Esophagus muscularis mucosa (tissue), 4 donors: ENCODE results near the gene HSPB6. TPM values are rescaled to one million over a fixed set of nuclear protein-coding genes. Genes with fewer than 3 reads are reported as not detected.

Experiments
- DNase-seq: peaks from one replicate; pipeline ENCODE4 v3.0.0-alpha.2; 2017; ENCODE audit errors: extremely low spot score
- H3K27ac ChIP-seq, 4 donors: fragments of 200-600 bp; sonication (generic); replicated peaks in 1 of 4; 1 replicate in 3 of 4; 2 replicates in 1 of 4; pipeline ENCODE4 v1.5.1; 2016 to 2019; ENCODE audit warnings: mild to moderate bottlenecking in 1 of 4
- H3K27me3 ChIP-seq, 4 donors: fragments of 200-600 bp; sonication (generic); one replicate each; pipeline versions ENCODE4 v1.5.1 to v1.6.0; 2016 to 2019
- H3K36me3 ChIP-seq, 4 donors: fragments of 200-600 bp; sonication (generic); one replicate each; pipeline ENCODE4 v1.5.1; 2016 to 2019
- H3K4me1 ChIP-seq, 4 donors: fragments of 200-600 bp; sonication (generic); one replicate each; pipeline ENCODE4 v1.5.1; 2016 to 2019
- H3K4me3 ChIP-seq, 4 donors: fragments of 200-600 bp; sonication (generic); 1 replicate in 2 of 4; 2 replicates in 2 of 4; pipeline ENCODE4 v1.5.1; 2016 to 2019; ENCODE audit warnings: mild to moderate bottlenecking in 4 of 4, moderate library complexity in 1 of 4
- H3K9me3 ChIP-seq, 4 donors: fragments of 200-600 bp; sonication (generic); 1 replicate in 3 of 4; 2 replicates in 1 of 4; pipeline ENCODE4 v1.5.1; 2016 to 2019
- CTCF ChIP-seq, 3 experiments: fragments of 200-600 bp in 2 of 3; fragments of 450-650 bp in 1 of 3; sonication (generic) in 2 of 3; IDR thresholded peaks; one replicate each; pipeline ENCODE4 v1.5.1; 2017 to 2019; ENCODE audit warnings: antibody characterized with exemption in 3 of 3, mild to moderate bottlenecking in 2 of 3, moderate library complexity in 1 of 3
- EP300 ChIP-seq: sonication (generic); formaldehyde crosslinking; IDR thresholded peaks from one replicate; pipeline ENCODE4 v1.6.1; 2017; ENCODE audit warnings: antibody characterized with exemption
- POLR2A ChIP-seq: fragments of 450-650 bp; IDR thresholded peaks from one replicate; pipeline ENCODE4 v1.6.1; 2017; ENCODE audit warnings: antibody characterized with exemption, moderate library complexity, mild to moderate bottlenecking, low read depth
- POLR2AphosphoS5 ChIP-seq, 2 donors: sonication (generic); formaldehyde crosslinking; IDR thresholded peaks; one replicate each; pipeline ENCODE4 v1.6.1; 2017; ENCODE audit warnings: antibody characterized with exemption in 2 of 2
- WGBS: methylation state at CpG from one replicate; pipeline ENCODE4 v1.1.5; 2018; 5-methylcytosine and 5-hydroxymethylcytosine counted together
- intact Hi-C: fragments of 100-400 bp; cut with DNase I; formaldehyde crosslinking; loops from one replicate; pipeline ENCODE4 v1.15.1; 2023
- total RNA-seq, 4 donors: library from RNA; depleted of rRNA; stranded (reverse); fragments of >200 nt; gene quantifications; one replicate each; pipeline versions ENCODE4 v1.1.0 to v1.2.1, GENCODE V29; 2016

Gene HSPB6
- total RNA-seq, 4 donors from 2014 or later: 64.4 to 146 (median 105) TPM

- Histone ChIP-seq H3K36me3 (peaks cover 26 to 33% (median 30%) of the 10 kb centered on the region in 4 donors), H3K4me3 (no peak overlapping the region), H3K9me3 (no peaks in the 10 kb centered on the region), H3K4me1 (peaks cover 36 to 71% (median 60%) of the 10 kb centered on the region in 4 donors), H3K27me3 (no peaks in the 10 kb centered on the region), H3K27ac (peak overlapping the region in 2 of 4 donors; percentile 42 to 98)
- intact Hi-C loops: no loop called here
- WGBS: 87% methylated on average over 11 of the region's 14 CpGs
- no peak for TF ChIP-seq CTCF (IDR thresholded peaks at IDR 0.05)
- TF ChIP-seq EP300: no peak
- TF ChIP-seq POLR2AphosphoS5 (IDR thresholded peaks at IDR 0.05): no peak
- TF ChIP-seq POLR2A: no peak
- no peak for DNase-seq
Measured at GRCh38 chr19:35751839-35752745, 4.7 kb downstream of the HSPB6 start.

GRCh38 chr19:35750167-35750566, 6.7 kb downstream of the HSPB6 start:
- Histone ChIP-seq H3K9me3 (no peaks in the 10 kb centered on the region), H3K4me1 (peaks cover 33 to 65% (median 54%) of the 10 kb centered on the region in 4 donors), H3K4me3 (no peak overlapping the region), H3K27me3 (no peaks in the 10 kb centered on the region), H3K27ac (peak overlapping the region in 2 of 4 donors; percentile 48 to 91), H3K36me3 (peaks cover 26 to 34% (median 32%) of the 10 kb centered on the region in 4 donors)
- 92% methylated on average over 5 of the region's 5 CpGs for WGBS
- TF ChIP-seq POLR2A (no peak), CTCF (IDR thresholded peaks at IDR 0.05) (no peak), POLR2AphosphoS5 (IDR thresholded peaks at IDR 0.05) (no peak), EP300 (no peak)
- intact Hi-C loops: no loop called here
- DNase-seq: no peak

GRCh38 chr19:35748106-35749020, 8.5 kb downstream of the HSPB6 start, which contains the start of gene LIN37:
Gene LIN37 (plus strand): TSS chr19:35748576. CDS start chr19:35748725, 149 bp downstream.
- peaks cover 36 to 63% (median 53%) of the 10 kb centered on the region in 4 donors for H3K4me1 ChIP-seq
- intact Hi-C loops: no loop called here

More at GRCh38 chr19:35748106-35749020, 8.5 kb downstream of the HSPB6 start, which contains the start of gene LIN37:
- TF ChIP-seq CTCF (IDR thresholded peaks at IDR 0.05) (peak in 2 of 3 experiments; percentile 12 to 44), POLR2A (peak; percentile 82), EP300 (no peak), POLR2AphosphoS5 (IDR thresholded peaks at IDR 0.05) (peak; percentile 98)
- under 1% methylated on average over 30 of the region's 45 CpGs for WGBS
- H3K27me3 ChIP-seq: no peaks in the 10 kb centered on the region
- peak; percentile 100 for DNase-seq
- H3K36me3 ChIP-seq: peaks cover 17 to 29% (median 23%) of the 10 kb centered on the region in 4 donors
- peak within 1 kb of the TSS; percentile 83 to 91 (median 85) for H3K27ac ChIP-seq
- H3K4me3 ChIP-seq: peak within 1 kb of the TSS; percentile 73 to 90 (median 82)
- no peaks in the 10 kb centered on the region for H3K9me3 ChIP-seq
